ENCODE data around the gene FBXO11.
A peak's percentile ranks its signal among the peaks of the same experiment; 100 is the strongest.

The FBXO11 gene

DNA sequence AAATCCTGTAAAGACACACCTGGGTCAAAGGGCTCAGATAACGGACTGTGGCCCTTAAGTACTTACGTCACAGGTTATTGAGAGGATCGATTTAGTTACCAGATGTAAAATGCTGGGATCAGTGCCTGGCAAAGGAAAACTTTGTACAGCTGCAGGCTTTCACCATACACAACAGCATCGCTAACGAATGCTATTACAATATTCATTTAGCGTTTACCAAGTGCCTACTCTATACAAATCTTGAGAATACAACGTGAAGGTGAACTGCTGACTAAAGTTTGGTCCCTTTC is 124.0 kb downstream of the FBXO11 start:
- H3K79me2 ChIP-seq (ENCODE audit: low read length): peaks cover 42% of the 10 kb centered on the region
- H3K9me3 ChIP-seq (replicated peaks; ENCODE audit: insufficient read depth, low read length): no peaks in the 10 kb centered on the region
- no peaks in the 10 kb centered on the region for H3K9me2 ChIP-seq (replicated peaks; ENCODE audit: insufficient read depth, low read length)
- peak overlapping the region; percentile 67 for H3K9ac ChIP-seq (ENCODE audit: low read length)
- peaks cover 6% of the 10 kb centered on the region; the same call in 1 of the 2 replicates for H3F3A ChIP-seq (ENCODE audit: insufficient read depth, low read length)
- no peaks in the 10 kb centered on the region for H3K4me1 ChIP-seq (ENCODE audit: low read length)
- H3K27ac ChIP-seq (ENCODE audit: low read length): peak overlapping the region; percentile 51; the same call in 1 of the 2 replicates
- TF ChIP-seq EZH2phosphoT487 (IDR thresholded peaks at IDR 0.05; ENCODE audit: low read length) (no peak), EZH2 (optimal IDR thresholded peaks at IDR 0.05; ENCODE audit: low read depth, low read length) (no peak)
- TF ChIP-seq, protein P1, sequence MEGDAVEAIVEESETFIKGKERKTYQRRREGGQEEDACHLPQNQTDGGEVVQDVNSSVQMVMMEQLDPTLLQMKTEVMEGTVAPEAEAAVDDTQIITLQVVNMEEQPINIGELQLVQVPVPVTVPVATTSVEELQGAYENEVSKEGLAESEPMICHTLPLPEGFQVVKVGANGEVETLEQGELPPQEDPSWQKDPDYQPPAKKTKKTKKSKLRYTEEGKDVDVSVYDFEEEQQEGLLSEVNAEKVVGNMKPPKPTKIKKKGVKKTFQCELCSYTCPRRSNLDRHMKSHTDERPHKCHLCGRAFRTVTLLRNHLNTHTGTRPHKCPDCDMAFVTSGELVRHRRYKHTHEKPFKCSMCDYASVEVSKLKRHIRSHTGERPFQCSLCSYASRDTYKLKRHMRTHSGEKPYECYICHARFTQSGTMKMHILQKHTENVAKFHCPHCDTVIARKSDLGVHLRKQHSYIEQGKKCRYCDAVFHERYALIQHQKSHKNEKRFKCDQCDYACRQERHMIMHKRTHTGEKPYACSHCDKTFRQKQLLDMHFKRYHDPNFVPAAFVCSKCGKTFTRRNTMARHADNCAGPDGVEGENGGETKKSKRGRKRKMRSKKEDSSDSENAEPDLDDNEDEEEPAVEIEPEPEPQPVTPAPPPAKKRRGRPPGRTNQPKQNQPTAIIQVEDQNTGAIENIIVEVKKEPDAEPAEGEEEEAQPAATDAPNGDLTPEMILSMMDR (IDR thresholded peaks at IDR 0.05; ENCODE audit: low read length): no peak
- peak overlapping the region; percentile 85 for H2AFZ ChIP-seq (ENCODE audit: low read length)
- DNase-seq: no peak
- peaks cover 6% of the 10 kb centered on the region; the same call in 1 of the 2 replicates for H3K36me3 ChIP-seq (replicated peaks; ENCODE audit: insufficient read depth, low read length)
- peak overlapping the region; percentile 64 for H3K4me3 ChIP-seq (ENCODE audit: low read length)
- H3K27me3 ChIP-seq (replicated peaks; ENCODE audit: insufficient read depth, low read length): no peaks in the 10 kb centered on the region
- peaks cover 28% of the 10 kb centered on the region for H4K20me1 ChIP-seq (ENCODE audit: insufficient read depth, low read length)
- peak overlapping the region; percentile 42 for H3K4me2 ChIP-seq (ENCODE audit: low read depth, low read length)

DNA sequence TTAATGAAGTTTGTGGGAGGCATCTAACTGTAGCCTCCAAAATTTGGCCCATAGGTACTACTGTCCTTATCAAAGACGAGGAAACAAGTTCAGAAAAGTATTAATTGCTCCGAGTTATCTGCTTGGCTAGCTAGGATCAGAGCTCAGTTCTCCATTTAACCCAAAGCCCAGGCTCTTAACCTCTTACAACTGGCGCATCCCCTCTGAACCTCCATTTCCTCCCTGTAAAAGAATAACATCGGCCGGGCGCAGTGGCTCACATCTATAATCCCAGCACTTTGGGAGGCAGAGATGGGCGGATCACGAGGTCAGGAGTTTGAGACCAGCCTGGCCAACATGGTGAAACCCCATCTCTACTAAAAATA is 126.9 kb downstream of the FBXO11 start:
- no peak overlapping the region for H2AFZ ChIP-seq (ENCODE audit: low read length)
- H3K79me2 ChIP-seq (ENCODE audit: low read length): peaks cover 13% of the 10 kb centered on the region
- TF ChIP-seq EZH2 (optimal IDR thresholded peaks at IDR 0.05; ENCODE audit: low read depth, low read length) (no peak), EZH2phosphoT487 (IDR thresholded peaks at IDR 0.05; ENCODE audit: low read length) (no peak)
- TF ChIP-seq, protein P1 (IDR thresholded peaks at IDR 0.05; ENCODE audit: low read length): no peak
- H3K9ac ChIP-seq (ENCODE audit: low read length): no peak overlapping the region
- no peak for DNase-seq
- no peak overlapping the region for H3K4me3 ChIP-seq (ENCODE audit: low read length)
- H3K4me1 ChIP-seq (ENCODE audit: low read length): no peaks in the 10 kb centered on the region
- H3K4me2 ChIP-seq (ENCODE audit: low read depth, low read length): no peak overlapping the region
- H3K27me3 ChIP-seq (replicated peaks; ENCODE audit: insufficient read depth, low read length): no peaks in the 10 kb centered on the region
- H4K20me1 ChIP-seq (ENCODE audit: insufficient read depth, low read length): 0 out of 2 replicates have a peak, but pooled peaks cover 6% of the 10 kb centered on the region
- peaks cover 6% of the 10 kb centered on the region; the same call in 1 of the 2 replicates for H3F3A ChIP-seq (ENCODE audit: insufficient read depth, low read length)
- H3K36me3 ChIP-seq (replicated peaks; ENCODE audit: insufficient read depth, low read length): no peaks in the 10 kb centered on the region
- no peak overlapping the region for H3K27ac ChIP-seq (ENCODE audit: low read length)
- H3K9me2 ChIP-seq (replicated peaks; ENCODE audit: insufficient read depth, low read length): no peaks in the 10 kb centered on the region
- H3K9me3 ChIP-seq (replicated peaks; ENCODE audit: insufficient read depth, low read length): no peaks in the 10 kb centered on the region

DNA sequence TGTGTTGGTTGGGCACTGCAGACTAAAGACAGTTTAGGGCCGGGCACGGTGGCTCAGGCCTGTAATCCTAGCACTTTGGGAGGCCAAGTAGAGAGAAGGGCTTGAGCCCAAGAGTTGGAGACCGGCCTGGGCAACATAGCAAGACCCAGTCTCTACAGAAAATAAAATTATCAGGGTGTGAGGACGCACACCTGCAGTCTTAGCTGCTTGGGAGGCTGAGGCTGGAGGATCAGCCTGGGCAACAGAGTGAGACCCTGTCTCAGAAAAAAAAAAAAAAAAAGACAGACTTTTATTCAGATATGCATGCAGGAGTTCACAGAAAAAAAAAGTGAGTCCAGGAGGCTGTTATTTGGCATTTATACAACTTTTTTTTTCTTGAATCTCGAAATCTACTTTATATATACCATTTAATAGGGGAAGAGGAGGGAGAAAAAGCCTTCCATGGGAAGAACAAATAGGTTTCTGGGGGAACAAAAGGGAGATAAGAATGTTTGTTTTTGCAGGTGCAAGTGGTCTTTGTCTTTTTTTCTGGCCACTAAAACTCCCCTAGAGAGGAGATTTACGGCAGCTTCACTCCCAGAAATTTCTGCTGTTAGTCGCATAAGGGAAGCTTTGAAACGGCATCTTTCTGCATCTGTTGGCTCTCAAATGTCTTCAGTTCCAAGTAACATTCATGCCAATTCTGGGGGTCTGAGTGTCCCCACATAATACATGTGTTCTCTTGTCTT is 127.4 kb downstream of the FBXO11 start:
- Histone ChIP-seq H3K79me2 (ENCODE audit: low read length) (peaks cover 8% of the 10 kb centered on the region), H3K9me2 (replicated peaks; ENCODE audit: insufficient read depth, low read length) (no peaks in the 10 kb centered on the region), H4K20me1 (ENCODE audit: insufficient read depth, low read length) (0 out of 2 replicates have a peak, but pooled peaks cover under 1% of the 10 kb centered on the region), H3K4me3 (ENCODE audit: low read length) (no peak overlapping the region), H3F3A (ENCODE audit: insufficient read depth, low read length) (peaks cover 6% of the 10 kb centered on the region; the same call in 1 of the 2 replicates), H3K4me1 (ENCODE audit: low read length) (no peaks in the 10 kb centered on the region), H3K27me3 (replicated peaks; ENCODE audit: insufficient read depth, low read length) (no peaks in the 10 kb centered on the region), H3K9me3 (replicated peaks; ENCODE audit: insufficient read depth, low read length) (no peaks in the 10 kb centered on the region), H3K27ac (ENCODE audit: low read length) (no peak overlapping the region), H3K36me3 (replicated peaks; ENCODE audit: insufficient read depth, low read length) (no peaks in the 10 kb centered on the region), H2AFZ (ENCODE audit: low read length) (no peak overlapping the region), H3K4me2 (ENCODE audit: low read depth, low read length) (no peak overlapping the region), H3K9ac (ENCODE audit: low read length) (no peak overlapping the region)
- TF ChIP-seq EZH2 (optimal IDR thresholded peaks at IDR 0.05; ENCODE audit: low read depth, low read length): no peak
- no peak for TF ChIP-seq EZH2phosphoT487 (IDR thresholded peaks at IDR 0.05; ENCODE audit: low read length)
- TF ChIP-seq, protein P1 (IDR thresholded peaks at IDR 0.05; ENCODE audit: low read length): no peak
- no peak for DNase-seq
